CD8-positive, alpha-beta memory T cell (primary cell): ENCODE data around the gene PRRX2. TPM values are rescaled to one million over a fixed set of nuclear protein-coding genes. Genes with fewer than 3 reads are reported as not detected.

ENCODE experiments used
- CTCF ChIA-PET: fragments of 350-600 bp; sonication (Branson Sonifier 250); formaldehyde crosslinking; loops from one replicate; lab custom pipeline; 2021; ENCODE audit warnings: antibody characterized with exemption; lab: Charles Lee
- POLR2A ChIA-PET: fragments of 350-600 bp; sonication (Branson Sonifier 250); formaldehyde crosslinking; loops from one replicate; lab custom pipeline; 2021; ENCODE audit warnings: antibody characterized with exemption; lab: Charles Lee
- DNase-seq, 5 donors: peaks; one replicate each; pipeline versions ENCODE4 v3.0.0 to v3.0.0-alpha.2; 2020 to 2022; ENCODE audit warnings: mixed read lengths in 1 of 5
- H3K27ac ChIP-seq: one replicate; pipeline ENCODE4 v1.7.0; 2013; ENCODE audit warnings: low read depth, mild to moderate bottlenecking, low read length, moderate library complexity
- H3K27me3 ChIP-seq: 2 replicates; pipeline ENCODE4 v1.7.0; 2013; ENCODE audit warnings: low read length, mild to moderate bottlenecking; ENCODE audit not compliant: insufficient read depth, poor library complexity, severe bottlenecking
- H3K36me3 ChIP-seq: 2 replicates; pipeline ENCODE4 v1.7.0; 2013; ENCODE audit warnings: mild to moderate bottlenecking, low read length, moderate library complexity; ENCODE audit not compliant: insufficient read depth
- H3K4me1 ChIP-seq: 2 replicates; pipeline ENCODE4 v1.7.0; 2013; ENCODE audit warnings: mild to moderate bottlenecking, low read length, moderate library complexity; ENCODE audit not compliant: insufficient read depth
- H3K4me3 ChIP-seq: 2 replicates; pipeline ENCODE4 v1.7.0; 2013; ENCODE audit warnings: mild to moderate bottlenecking, low read length
- H3K9me3 ChIP-seq: 2 replicates; pipeline ENCODE4 v1.7.0; 2013; ENCODE audit warnings: mild to moderate bottlenecking, low read length
- H3K27ac Mint-ChIP-seq, 8 donors: one replicate each; pipeline ENCODE4 v1.8.0; 2020 to 2021; ENCODE audit warnings: mixed read lengths in 8 of 8, mild to moderate bottlenecking in 6 of 8, inconsistent platforms in 3 of 8, moderate library complexity in 3 of 8
- H3K27me3 Mint-ChIP-seq, 2 donors: one replicate each; pipeline ENCODE4 v1.8.0; 2020 to 2021; ENCODE audit warnings: mixed read lengths in 2 of 2, mild to moderate bottlenecking in 1 of 2, moderate library complexity in 1 of 2
- H3K36me3 Mint-ChIP-seq, 3 donors: one replicate each; pipeline ENCODE4 v1.8.0; 2020 to 2021; ENCODE audit warnings: mixed read lengths in 3 of 3, inconsistent platforms in 1 of 3, mild to moderate bottlenecking in 1 of 3
- H3K4me1 Mint-ChIP-seq, 3 donors: one replicate each; pipeline ENCODE4 v1.8.0; 2020 to 2021; ENCODE audit warnings: mixed read lengths in 3 of 3, inconsistent platforms in 1 of 3, mild to moderate bottlenecking in 1 of 3
- H3K4me3 Mint-ChIP-seq, 7 donors: one replicate each; pipeline ENCODE4 v1.8.0; 2020 to 2021; ENCODE audit warnings: mixed read lengths in 7 of 7, mild to moderate bottlenecking in 6 of 7, moderate library complexity in 4 of 7, inconsistent platforms in 2 of 7
- H3K9me3 Mint-ChIP-seq, 5 donors: one replicate each; pipeline ENCODE4 v1.8.0; 2020 to 2022; ENCODE audit warnings: mixed read lengths in 5 of 5, mild to moderate bottlenecking in 3 of 5, moderate library complexity in 2 of 5, inconsistent platforms in 1 of 5
- polyA plus RNA-seq: library from polyadenylated mRNA; unstranded; fragments of 300-500 nt; fragmentation: Illumina TruSeq; gene quantifications from one replicate; pipeline ENCODE4 v1.2.3, GENCODE V29; 2021
- total RNA-seq, 2 experiments: library from RNA; stranded (reverse); gene quantifications; one replicate each; pipeline ENCODE4 v1.2.3, GENCODE V29; 2021

The PRRX2 gene
- total and polyA plus RNA-seq, 3 experiments from 2014 or later: 0.35 to 0.66 TPM; not detected in 1

- no peak overlapping the region for H3K4me3 ChIP-seq
- H3K27ac Mint-ChIP-seq: peak overlapping the region in 1 of 8 donors; percentile 33
- H3K27me3 Mint-ChIP-seq: peaks cover 10 to 19% of the 10 kb centered on the region in 2 donors
- H3K9me3 Mint-ChIP-seq: no peaks in the 10 kb centered on the region
- no peak for DNase-seq
- no peaks in the 10 kb centered on the region for H3K36me3 ChIP-seq
- H3K4me1 ChIP-seq: no peaks in the 10 kb centered on the region
- H3K27me3 ChIP-seq: no peaks in the 10 kb centered on the region
- ChIA-PET POLR2A (no interaction called here), CTCF (no interaction called here)
- no peak overlapping the region for H3K4me3 Mint-ChIP-seq
- peaks cover 0 to 4% (median 0%) of the 10 kb centered on the region in 3 donors for H3K4me1 Mint-ChIP-seq
- no peak overlapping the region for H3K27ac ChIP-seq
- no peaks in the 10 kb centered on the region for H3K9me3 ChIP-seq
- no peaks in the 10 kb centered on the region for H3K36me3 Mint-ChIP-seq
Observed at GRCh38 chr9:129669946-129670345, 4.5 kb downstream of the PRRX2 start.

- H3K4me1 Mint-ChIP-seq: no peaks in the 10 kb centered on the region
- CTCF ChIA-PET: no interaction called here
- Histone ChIP-seq H3K36me3 (no peaks in the 10 kb centered on the region), H3K4me3 (no peak overlapping the region), H3K9me3 (no peaks in the 10 kb centered on the region), H3K27ac (no peak overlapping the region), H3K27me3 (no peaks in the 10 kb centered on the region), H3K4me1 (no peaks in the 10 kb centered on the region)
- POLR2A ChIA-PET: no interaction called here
- H3K27ac Mint-ChIP-seq: peak overlapping the region in 1 of 8 donors; percentile 78
- H3K27me3 Mint-ChIP-seq: peaks cover 10 to 19% of the 10 kb centered on the region in 2 donors
- peak overlapping the region in 1 of 7 donors; percentile 69 for H3K4me3 Mint-ChIP-seq
- no peaks in the 10 kb centered on the region for H3K9me3 Mint-ChIP-seq
- H3K36me3 Mint-ChIP-seq: no peaks in the 10 kb centered on the region
- no peak for DNase-seq
Observed at GRCh38 chr9:129671065-129671464, 5.6 kb downstream of the PRRX2 start.

GRCh38 chr9:129671519-129671918 lies 6.1 kb downstream of the PRRX2 start:
- no peak overlapping the region for H3K27ac ChIP-seq
- peaks cover 10 to 22% of the 10 kb centered on the region in 2 donors for H3K27me3 Mint-ChIP-seq
- H3K4me1 ChIP-seq: no peaks in the 10 kb centered on the region
- H3K9me3 ChIP-seq: no peaks in the 10 kb centered on the region
- H3K27ac Mint-ChIP-seq: peak overlapping the region in 1 of 8 donors; percentile 33
- H3K9me3 Mint-ChIP-seq: no peaks in the 10 kb centered on the region
- no peaks in the 10 kb centered on the region for H3K4me1 Mint-ChIP-seq
- no peaks in the 10 kb centered on the region for H3K36me3 Mint-ChIP-seq
- ChIA-PET CTCF (no interaction called here), POLR2A (no interaction called here)
- no peak overlapping the region for H3K4me3 Mint-ChIP-seq
- no peak for DNase-seq
- no peak overlapping the region for H3K4me3 ChIP-seq
- H3K36me3 ChIP-seq: no peaks in the 10 kb centered on the region
- H3K27me3 ChIP-seq: no peaks in the 10 kb centered on the region

GRCh38 chr9:129672702-129673101 lies 7.3 kb downstream of the PRRX2 start:
- Mint-ChIP-seq H3K4me3 (peak overlapping the region in 1 of 7 donors; percentile 34), H3K36me3 (no peaks in the 10 kb centered on the region)

GRCh38 chr9:129673602-129674001 lies 8.2 kb downstream of the PRRX2 start:
- no peaks in the 10 kb centered on the region for H3K9me3 ChIP-seq
- ChIA-PET POLR2A (no interaction called here), CTCF (no interaction called here)
- H3K27ac Mint-ChIP-seq: no peak overlapping the region
- no peaks in the 10 kb centered on the region for H3K36me3 ChIP-seq
- no peaks in the 10 kb centered on the region for H3K9me3 Mint-ChIP-seq
- H3K4me1 Mint-ChIP-seq: no peaks in the 10 kb centered on the region
- H3K27me3 Mint-ChIP-seq: peaks cover 12 to 37% of the 10 kb centered on the region in 2 donors
- no peaks in the 10 kb centered on the region for H3K27me3 ChIP-seq
- no peak overlapping the region for H3K27ac ChIP-seq
- no peaks in the 10 kb centered on the region for H3K4me1 ChIP-seq
- no peak for DNase-seq
- H3K4me3 Mint-ChIP-seq: no peak overlapping the region
- H3K36me3 Mint-ChIP-seq: no peaks in the 10 kb centered on the region
- no peak overlapping the region for H3K4me3 ChIP-seq

More at GRCh38 chr9:129672702-129673101, 7.3 kb downstream of the PRRX2 start:
- H3K9me3 Mint-ChIP-seq: no peaks in the 10 kb centered on the region
- H3K27me3 ChIP-seq: no peaks in the 10 kb centered on the region
- H3K27ac ChIP-seq: no peak overlapping the region
- H3K27ac Mint-ChIP-seq: no peak overlapping the region
- CTCF ChIA-PET: no interaction called here
- H3K36me3 ChIP-seq: no peaks in the 10 kb centered on the region
- POLR2A ChIA-PET: no interaction called here
- DNase-seq: no peak
- no peaks in the 10 kb centered on the region for H3K9me3 ChIP-seq
- no peak overlapping the region for H3K4me3 ChIP-seq
- H3K4me1 ChIP-seq: no peaks in the 10 kb centered on the region
- H3K4me1 Mint-ChIP-seq: no peaks in the 10 kb centered on the region
- H3K27me3 Mint-ChIP-seq: peaks cover 12 to 30% of the 10 kb centered on the region in 2 donors

- ChIA-PET POLR2A (no interaction called here), CTCF (no interaction called here)
- H3K4me3 Mint-ChIP-seq: no peak overlapping the region
- Histone ChIP-seq H3K9me3 (no peaks in the 10 kb centered on the region), H3K27me3 (no peaks in the 10 kb centered on the region), H3K4me3 (no peak overlapping the region), H3K4me1 (no peaks in the 10 kb centered on the region), H3K27ac (no peak overlapping the region), H3K36me3 (no peaks in the 10 kb centered on the region)
- no peaks in the 10 kb centered on the region for H3K9me3 Mint-ChIP-seq
- H3K27me3 Mint-ChIP-seq: peaks cover 12 to 41% of the 10 kb centered on the region in 2 donors
- DNase-seq: no peak
- no peak overlapping the region for H3K27ac Mint-ChIP-seq
- no peaks in the 10 kb centered on the region for H3K4me1 Mint-ChIP-seq
- no peaks in the 10 kb centered on the region for H3K36me3 Mint-ChIP-seq
Observed at GRCh38 chr9:129674229-129674628, 8.8 kb downstream of the PRRX2 start.

GRCh38 chr9:129675620-129676019 lies 10.2 kb downstream of the PRRX2 start:
- H3K9me3 Mint-ChIP-seq: no peaks in the 10 kb centered on the region
- H3K27me3 Mint-ChIP-seq: peaks cover 7 to 38% of the 10 kb centered on the region in 2 donors
- no peaks in the 10 kb centered on the region for H3K4me1 ChIP-seq
- no peaks in the 10 kb centered on the region for H3K4me1 Mint-ChIP-seq
- H3K9me3 ChIP-seq: no peaks in the 10 kb centered on the region
- H3K36me3 ChIP-seq: no peaks in the 10 kb centered on the region
- DNase-seq: no peak
- ChIA-PET POLR2A (no interaction called here), CTCF (no interaction called here)
- no peaks in the 10 kb centered on the region for H3K27me3 ChIP-seq
- no peak overlapping the region for H3K4me3 ChIP-seq
- H3K27ac ChIP-seq: no peak overlapping the region
- no peaks in the 10 kb centered on the region for H3K36me3 Mint-ChIP-seq
- H3K27ac Mint-ChIP-seq: no peak overlapping the region
- H3K4me3 Mint-ChIP-seq: no peak overlapping the region

- Mint-ChIP-seq H3K4me3 (no peak overlapping the region), H3K9me3 (no peaks in the 10 kb centered on the region), H3K27ac (no peak overlapping the region), H3K27me3 (peaks cover 8 to 41% of the 10 kb centered on the region in 2 donors), H3K36me3 (no peaks in the 10 kb centered on the region), H3K4me1 (no peaks in the 10 kb centered on the region)
- Histone ChIP-seq H3K36me3 (no peaks in the 10 kb centered on the region), H3K4me3 (no peak overlapping the region), H3K9me3 (no peaks in the 10 kb centered on the region), H3K27me3 (no peaks in the 10 kb centered on the region), H3K27ac (no peak overlapping the region), H3K4me1 (no peaks in the 10 kb centered on the region)
- POLR2A ChIA-PET: no interaction called here
- CTCF ChIA-PET: no interaction called here
- no peak for DNase-seq
Observed at GRCh38 chr9:129676287-129676686, 10.8 kb downstream of the PRRX2 start.

GRCh38 chr9:129676975-129677374 lies 11.5 kb downstream of the PRRX2 start:
- no peak overlapping the region for H3K4me3 Mint-ChIP-seq
- no peak overlapping the region for H3K27ac ChIP-seq
- no peaks in the 10 kb centered on the region for H3K9me3 ChIP-seq
- no peaks in the 10 kb centered on the region for H3K4me1 ChIP-seq
- no peak for DNase-seq
- H3K4me3 ChIP-seq: no peak overlapping the region
- H3K27me3 Mint-ChIP-seq: peaks cover 8 to 43% of the 10 kb centered on the region in 2 donors
- H3K36me3 Mint-ChIP-seq: no peaks in the 10 kb centered on the region
- H3K27ac Mint-ChIP-seq: no peak overlapping the region
- no peaks in the 10 kb centered on the region for H3K9me3 Mint-ChIP-seq
- CTCF ChIA-PET: no interaction called here
- POLR2A ChIA-PET: no interaction called here
- no peaks in the 10 kb centered on the region for H3K27me3 ChIP-seq
- no peaks in the 10 kb centered on the region for H3K4me1 Mint-ChIP-seq
- H3K36me3 ChIP-seq: no peaks in the 10 kb centered on the region
